AG09319 (cell line): ENCODE results near the gene MAP3K6.

Experiments used
- DNase-seq: peaks from one replicate; pipeline ENCODE4 v3.0.0-alpha.2; 2010; ENCODE audit warnings: low read depth; ENCODE audit errors: extremely low read depth
- TF ChIP-seq, protein P1 (sequence below): IDR thresholded peaks from 2 replicates; pipeline ENCODE4 v1.5.1; 2011; ENCODE audit warnings: low read depth, mild to moderate bottlenecking, inconsistent platforms, low read length, moderate library complexity

MAP3K6 gene

DNA sequence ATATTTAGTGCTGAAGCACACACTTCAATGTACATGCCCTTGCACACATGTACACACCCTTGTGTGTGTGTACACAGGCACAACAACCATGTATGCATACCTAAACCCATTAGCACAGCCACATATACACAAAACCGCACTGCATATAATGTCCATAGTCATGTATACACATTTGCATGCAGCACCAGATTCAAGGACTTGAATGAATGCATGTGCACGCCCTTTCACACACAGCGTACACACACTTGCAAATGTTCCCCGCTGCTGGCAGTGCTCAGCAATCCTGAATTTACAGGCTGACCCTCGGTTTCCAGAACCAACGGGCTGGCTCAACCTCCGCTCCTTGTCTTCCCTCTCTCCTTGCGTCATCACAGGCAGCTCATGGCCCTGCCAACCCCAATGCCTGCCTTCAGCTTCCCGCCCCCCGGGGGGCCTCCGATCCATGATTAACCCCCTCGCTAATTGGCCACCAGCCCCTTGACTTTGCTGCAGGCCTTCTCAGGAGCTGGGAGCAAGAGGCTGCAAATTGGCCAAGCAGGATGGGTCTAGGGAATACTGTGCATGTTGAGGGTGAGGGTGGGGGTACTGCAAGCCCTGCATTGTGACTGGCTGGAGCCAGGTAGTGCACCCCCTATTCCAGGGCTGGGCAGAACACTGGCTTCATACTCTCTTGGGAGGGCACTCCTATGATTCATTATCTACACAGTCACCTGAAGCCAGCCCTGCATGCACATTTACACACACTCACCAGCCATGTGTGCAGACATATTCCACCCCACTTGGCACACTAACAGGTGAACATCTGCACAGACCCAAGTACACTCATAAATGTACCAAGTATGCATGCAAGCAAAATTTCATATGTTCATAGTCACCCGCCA is 33.6 kb upstream of the MAP3K6 start:
- TF ChIP-seq, protein P1, sequence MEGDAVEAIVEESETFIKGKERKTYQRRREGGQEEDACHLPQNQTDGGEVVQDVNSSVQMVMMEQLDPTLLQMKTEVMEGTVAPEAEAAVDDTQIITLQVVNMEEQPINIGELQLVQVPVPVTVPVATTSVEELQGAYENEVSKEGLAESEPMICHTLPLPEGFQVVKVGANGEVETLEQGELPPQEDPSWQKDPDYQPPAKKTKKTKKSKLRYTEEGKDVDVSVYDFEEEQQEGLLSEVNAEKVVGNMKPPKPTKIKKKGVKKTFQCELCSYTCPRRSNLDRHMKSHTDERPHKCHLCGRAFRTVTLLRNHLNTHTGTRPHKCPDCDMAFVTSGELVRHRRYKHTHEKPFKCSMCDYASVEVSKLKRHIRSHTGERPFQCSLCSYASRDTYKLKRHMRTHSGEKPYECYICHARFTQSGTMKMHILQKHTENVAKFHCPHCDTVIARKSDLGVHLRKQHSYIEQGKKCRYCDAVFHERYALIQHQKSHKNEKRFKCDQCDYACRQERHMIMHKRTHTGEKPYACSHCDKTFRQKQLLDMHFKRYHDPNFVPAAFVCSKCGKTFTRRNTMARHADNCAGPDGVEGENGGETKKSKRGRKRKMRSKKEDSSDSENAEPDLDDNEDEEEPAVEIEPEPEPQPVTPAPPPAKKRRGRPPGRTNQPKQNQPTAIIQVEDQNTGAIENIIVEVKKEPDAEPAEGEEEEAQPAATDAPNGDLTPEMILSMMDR = no peak
- DNase-seq = no peak

DNA sequence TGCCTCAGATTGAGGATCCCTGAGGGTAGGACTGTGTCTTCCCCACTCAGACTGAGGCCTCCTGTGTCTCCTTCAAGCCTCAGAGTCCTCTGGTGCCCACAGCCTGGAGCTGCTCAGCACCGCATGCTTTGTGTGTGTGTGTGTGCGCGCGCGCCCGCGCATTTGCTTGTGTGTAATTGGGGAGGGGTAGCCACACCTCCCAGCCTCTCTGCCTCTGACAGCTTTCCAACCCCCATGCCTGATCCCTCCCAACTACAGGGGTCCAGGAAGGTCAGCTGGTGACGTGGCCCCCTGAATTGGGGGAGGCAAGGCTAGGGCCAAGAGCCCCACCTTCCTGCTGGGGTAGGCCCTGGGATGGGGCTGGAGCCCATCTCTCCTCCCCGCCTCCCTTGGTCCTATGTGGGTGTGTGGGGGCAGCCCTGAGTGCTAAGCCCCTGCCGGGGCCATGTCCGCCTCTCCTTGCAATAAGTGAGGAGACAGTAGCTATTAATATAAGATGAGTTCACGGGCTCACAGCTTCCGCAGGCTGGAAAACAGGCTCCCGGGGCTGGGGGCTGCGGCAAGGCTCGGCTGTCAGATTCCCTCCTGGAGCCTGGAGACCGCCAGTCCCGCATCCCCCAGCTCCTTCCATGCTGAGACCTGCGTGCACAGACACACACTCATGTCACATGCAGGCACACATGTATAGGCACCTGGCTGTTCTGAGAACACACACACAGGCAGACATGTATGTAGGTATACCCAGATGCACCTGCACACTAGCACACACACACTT is 32.7 kb upstream of the MAP3K6 start:
- DNase-seq = no peak
- TF ChIP-seq, protein P1 = no peak

DNA sequence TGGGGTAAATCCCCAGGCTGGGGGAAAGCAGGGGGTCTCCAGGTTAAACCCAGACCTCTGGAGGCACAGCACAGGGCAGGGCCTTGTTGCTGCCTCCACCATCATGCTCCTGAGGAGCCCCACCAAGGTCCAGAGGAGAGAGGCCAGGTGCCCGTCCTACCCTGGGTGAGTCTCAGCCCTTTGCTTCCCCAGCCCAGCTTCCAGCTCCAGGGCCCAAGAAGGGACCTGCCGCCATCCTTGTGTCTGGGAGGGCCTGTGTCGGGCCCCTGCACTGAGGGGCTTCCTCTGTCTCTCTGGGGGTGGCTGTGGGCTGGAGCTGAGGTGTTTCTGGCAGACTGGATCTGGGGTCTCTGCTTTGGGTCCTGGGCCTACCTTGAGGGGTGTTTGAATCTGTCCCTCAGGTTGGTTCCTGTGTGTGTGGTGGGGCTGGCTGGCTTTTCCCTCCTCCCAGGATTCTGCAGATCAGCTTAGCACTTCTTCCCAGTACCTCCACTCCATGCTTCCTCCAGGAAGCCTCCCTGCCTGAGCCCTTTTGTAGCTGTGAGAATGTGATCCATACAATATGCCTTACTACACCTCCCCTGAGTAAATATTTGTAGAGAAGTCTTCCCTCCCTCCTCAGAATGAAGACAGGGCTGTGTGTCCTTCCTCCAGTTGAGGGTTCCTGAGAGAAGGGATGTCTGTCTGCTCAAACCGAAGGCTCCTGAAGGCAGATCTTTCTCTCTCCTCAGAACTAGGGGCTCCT is 31.8 kb upstream of the MAP3K6 start:
- no peak for DNase-seq
- TF ChIP-seq, protein P1 = no peak

DNA sequence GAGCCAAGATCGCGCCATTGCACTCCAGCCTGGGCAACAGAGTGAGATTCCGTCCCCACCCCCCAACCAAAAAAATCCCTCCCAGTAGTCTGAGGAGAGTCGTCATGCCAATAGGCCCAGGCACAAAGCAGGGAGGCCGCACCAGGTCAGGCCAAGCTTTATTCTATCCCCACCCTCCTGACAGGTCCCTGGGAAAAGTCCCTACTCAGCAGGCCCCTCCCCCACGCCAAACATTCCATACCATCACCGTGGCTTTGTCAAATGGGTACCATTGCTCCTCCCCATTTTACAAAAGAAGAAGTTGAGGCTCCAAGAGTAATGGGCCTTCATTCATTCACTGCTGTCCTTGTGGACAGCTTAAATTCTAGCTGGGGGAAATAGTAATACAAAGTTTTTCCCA is 31.0 kb upstream of the MAP3K6 start:
- TF ChIP-seq, protein P1 = no peak
- no peak for DNase-seq

DNA sequence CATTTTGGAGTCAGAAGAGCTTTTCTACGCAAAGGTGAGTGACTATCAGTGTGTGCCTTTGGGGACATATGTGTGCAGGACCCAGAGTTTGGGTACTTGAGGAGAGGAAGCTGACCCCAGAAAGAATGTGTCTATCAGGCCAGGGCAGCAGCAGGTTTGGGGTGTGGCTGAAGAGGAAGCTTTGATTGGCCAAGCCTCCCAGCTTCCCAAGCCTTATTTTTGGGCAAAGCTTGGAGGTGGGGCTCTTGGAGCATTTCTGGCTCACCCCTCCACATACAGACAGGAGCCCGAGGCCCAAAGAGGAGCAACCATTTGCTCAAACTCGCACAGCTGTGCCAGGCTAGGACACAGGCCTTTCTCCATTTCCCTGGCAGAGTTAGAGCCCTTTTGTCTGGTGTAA is 30.3 kb upstream of the MAP3K6 start:
- TF ChIP-seq, protein P1 = no peak
- no peak for DNase-seq

DNA sequence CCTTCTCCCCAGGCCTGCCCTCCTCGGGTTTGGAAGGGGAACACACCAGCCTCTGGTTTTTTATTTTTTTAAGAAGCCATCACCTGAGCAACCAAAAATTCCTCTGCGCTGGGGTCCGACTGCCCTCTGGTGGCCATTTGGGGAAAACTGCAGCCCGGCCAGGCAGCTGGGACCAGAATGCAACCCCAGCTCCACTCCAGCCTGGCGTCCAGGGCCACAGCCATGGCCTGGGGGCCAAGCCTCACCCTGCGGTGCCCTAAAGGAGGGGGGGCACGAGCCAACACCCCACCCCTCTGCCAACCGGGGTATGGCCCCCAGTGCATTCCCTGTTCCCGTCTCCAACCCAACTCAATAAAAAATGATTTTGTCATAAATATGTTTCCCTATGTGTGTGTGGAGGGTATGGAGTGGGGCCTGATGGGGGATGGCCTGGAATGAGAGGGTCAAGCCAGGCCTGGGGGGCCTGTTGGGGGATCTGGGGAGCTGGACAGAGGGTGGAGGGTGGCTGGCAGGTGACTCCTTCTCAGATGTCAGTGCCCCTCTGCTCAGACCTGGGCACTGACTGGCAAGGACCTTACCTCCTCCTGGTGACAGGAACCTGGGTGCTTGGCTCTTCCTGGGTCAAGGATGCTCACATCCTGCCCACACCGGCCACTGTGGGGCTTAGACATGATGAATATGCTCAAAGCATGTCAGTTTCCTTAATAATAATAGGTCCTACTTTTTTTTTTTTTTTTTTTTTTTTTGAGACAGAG is 28.9 kb upstream of the MAP3K6 start:
- TF ChIP-seq, protein P1 = peak; percentile 94
- DNase-seq = no peak
